Measurements from ENCODE around the gene TRIM46.
A peak's percentile ranks its signal among the peaks of the same experiment; 100 is the strongest.
"Not testable (repeated sequence)": the region's sequence is repeated elsewhere in the genome, so short reads cannot be mapped to it uniquely, and the experiment has no call there.

TRIM46 gene

DNA sequence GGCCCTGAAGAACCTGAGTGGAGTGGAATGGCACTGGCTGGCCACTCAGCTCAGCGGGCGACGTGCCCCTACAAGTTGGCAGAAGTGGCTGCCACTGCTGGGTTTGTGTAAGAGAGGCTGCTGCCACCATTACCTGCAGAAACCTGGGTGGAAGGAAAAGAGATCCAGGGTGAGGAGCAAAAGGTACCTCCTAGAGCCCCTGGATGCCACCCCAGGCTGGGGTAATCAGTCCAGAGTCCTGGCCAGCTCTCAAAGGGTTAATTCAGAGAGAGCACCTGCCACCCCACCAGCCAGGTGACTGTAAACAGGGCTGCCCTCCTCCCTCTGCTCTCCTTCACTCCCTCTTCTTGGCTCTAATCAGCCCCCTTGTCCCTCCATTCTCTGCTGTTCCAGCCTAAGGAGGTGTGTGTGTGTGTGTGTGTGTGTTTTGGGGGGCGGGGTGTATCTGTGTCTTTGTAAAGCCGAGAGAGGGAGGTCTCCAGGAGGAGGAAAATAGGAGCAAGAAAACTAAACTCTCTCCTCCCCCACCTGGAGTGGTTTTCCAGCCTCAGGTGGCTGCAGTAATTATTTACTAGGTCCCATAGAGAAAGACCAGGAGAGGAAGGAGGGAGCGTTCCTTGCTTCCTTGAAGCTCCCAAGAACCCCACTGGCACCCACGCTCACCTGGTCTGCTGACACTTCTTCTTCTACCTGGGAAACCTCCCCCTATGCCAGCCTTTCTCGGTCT is 12.6 kb downstream of the TRIM46 start:
- DNase-seq: no peak

DNA sequence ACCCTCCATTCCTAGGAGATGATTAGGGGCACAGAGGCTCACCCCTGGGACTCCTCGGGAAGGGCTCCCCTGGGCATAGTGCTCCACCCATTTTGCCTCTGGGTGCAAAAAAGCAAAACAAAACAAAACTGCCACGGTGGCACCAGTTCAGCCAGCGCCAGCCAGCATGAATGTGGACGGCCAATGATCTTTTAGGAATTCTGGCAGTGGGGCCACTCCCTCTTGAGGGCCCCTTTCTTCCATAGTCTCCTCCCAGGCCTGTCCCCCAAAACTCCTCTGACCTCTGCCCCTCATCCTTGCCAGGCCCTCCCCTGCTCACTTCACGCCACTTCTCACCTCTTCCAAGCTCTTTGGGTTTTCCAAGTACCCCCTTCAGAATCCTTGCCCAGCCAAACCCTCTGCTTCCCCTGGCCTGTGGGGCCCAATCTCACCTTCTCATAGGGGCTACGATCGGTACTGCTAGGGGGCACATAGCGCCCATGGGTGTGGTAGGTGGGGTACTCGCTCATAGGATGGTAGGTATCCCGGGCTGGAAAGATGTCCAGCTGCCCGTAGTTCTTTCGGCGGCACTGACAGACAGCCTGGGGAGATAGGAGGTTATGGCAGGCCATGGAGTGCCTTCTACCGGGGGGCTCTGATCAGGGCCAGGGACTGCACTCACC is 13.3 kb downstream of the TRIM46 start:
- no peak for DNase-seq

DNA sequence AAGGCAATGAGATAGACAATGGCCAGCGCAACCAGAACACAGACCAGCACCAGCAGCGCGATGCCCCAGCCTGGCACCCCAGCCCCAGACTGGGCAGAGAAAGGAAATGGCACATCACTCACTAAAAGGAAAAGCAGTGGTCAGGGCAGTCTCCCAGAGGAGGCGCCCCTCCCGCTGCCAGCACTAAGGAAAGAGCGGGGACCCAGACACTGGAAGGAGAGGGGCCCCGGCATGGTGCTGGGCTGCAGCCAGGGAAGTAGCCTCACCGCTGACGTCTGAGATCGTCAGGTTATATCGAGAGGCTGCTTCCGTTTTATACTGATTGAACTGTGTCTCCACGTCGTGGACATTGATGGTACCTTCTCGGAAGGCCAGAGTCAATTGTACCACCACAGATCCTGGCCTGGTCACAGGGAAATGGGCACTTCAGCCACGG is 13.8 kb downstream of the TRIM46 start:
- DNase-seq: no peak

DNA sequence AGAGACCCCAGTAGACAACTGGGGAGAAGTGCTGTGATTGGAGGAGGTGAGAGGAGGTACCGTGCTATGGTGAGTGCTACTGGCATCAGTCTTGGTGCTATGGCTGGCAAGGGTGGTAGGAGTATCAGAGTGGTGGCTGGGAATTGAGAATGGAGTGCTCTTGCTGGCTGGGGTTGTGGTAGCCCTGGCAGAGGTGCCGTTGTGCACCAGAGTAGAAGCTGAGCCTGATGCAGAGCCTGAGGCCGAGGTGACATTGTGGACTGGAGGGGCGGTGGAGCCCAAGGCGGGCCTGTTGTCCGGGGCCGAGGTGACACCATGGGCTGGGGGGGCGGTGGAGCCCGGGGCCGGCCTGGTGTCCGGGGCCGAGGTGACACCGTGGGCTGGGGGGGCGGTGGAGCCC is 14.6 kb downstream of the TRIM46 start:
- DNase-seq: no peak

DNA sequence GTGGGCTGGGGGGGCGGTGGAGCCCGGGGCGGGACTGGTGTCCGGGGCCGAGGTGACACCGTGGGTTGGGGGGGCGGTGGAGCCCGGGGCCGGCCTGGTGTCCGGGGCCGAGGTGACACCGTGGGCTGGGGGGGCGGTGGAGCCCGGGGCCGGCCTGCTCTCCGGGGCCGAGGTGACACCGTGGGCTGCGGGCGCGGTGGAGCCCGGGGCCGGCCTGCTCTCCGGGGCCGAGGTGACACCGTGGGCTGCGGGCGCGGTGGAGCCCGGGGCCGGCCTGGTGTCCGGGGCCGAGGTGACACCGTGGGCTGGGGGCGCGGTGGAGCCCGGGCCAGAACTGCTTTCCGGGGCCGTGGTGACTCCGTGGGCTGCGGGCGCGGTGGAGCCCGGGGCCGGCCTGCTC is 16.3 kb downstream of the TRIM46 start:
- not testable (repeated sequence) for DNase-seq

DNA sequence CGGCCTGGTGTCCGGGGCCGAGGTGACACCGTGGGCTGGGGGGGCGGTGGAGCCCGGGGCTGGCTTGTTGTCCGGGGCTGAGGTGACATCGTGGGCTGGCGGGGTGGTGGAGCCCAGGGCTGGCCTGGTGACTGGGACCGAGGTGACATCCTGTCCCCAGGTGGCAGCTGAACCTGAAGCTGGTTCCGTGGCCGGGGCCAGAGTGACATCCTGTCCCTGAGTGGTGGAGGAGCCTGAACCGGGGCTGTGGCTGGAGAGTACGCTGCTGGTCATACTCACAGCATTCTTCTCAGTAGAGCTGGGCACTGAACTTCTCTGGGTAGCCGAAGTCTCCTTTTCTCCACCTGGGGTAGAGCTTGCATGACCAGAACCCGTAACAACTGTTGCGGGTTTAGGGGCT is 18.3 kb downstream of the TRIM46 start:
- no peak for DNase-seq

DNA sequence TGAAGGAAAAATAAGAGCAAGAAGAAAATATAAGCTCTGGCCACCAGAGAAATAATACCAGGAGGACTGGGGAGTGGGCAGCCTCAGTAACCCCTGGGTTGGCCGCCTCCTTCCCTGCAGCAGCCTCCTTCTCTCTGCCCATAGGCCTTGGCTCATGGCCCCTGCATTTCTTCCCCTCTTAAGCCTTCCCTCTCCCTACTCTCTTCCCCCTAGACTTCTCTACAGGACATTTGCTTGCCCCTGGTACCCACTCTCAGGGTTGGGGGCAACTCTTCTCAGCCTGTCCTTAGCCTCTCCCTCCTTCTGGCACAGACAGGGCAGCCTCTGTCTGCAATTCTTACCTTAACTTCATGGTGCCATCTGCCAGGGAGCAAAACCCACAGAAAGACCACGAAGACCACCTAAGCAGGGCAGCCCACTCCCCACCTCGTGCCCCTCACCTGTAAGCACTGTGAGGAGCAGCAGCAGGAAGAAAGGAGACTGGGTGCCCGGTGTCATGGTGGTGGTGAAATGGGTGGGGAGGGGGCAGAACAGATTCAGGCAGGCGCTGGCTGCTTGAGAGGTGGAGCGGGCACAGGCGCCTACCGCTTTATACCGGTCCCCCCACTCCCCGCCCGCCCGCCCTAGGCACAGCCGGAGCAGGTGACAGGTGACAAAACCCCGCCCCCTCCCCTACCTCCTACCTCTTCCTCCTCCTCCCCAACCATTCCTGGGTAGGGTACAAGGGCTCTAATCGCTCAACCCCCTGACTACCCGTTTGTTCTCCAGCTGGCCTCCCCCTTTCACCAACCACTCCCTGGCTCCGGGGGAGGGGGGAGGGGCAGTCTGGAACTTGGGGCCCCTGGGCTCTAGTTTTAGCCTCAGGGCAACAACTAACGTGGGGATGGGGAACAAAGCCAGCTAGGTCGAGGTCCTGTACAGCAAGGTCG is 19.0 kb downstream of the TRIM46 start:
- no peak for DNase-seq

DNA sequence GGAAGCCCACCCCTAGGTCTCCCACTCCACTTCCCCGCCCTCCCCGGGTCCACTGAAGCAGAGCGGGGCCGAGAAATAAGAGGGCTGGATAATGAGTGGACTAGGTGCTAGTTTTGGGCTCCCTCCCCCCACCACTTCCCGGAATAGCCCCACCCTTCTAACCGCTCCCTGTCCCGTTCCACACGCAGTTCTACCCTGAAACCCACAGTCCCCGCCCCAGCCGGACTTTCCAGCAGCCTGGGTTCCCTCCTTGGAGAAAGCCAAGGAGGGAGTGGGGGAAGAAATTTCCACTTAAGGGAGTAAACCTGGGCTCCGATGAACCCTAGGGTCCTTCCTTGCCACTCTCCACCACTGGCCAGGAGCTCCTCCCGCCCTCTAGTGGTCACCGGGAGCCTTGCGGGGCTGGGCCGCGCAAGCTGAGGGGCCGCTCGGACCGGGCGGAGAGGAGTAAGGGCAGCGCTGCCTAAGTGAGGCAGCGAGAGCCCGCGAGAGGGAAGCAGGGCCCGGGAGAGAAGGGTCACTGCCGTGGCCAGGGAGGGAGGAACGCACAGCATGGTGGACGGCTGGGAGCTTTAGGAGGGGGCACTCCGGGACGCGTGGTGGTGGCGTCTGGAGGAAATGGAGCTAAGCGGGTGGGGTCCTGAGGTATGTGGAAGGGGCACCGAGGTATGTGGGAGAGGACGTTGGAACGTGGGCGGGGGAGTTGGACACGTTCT is 19.8 kb downstream of the TRIM46 start:
- DNase-seq: peak in 13 of 14 donors; percentile 18 to 82 (median 64)

DNA sequence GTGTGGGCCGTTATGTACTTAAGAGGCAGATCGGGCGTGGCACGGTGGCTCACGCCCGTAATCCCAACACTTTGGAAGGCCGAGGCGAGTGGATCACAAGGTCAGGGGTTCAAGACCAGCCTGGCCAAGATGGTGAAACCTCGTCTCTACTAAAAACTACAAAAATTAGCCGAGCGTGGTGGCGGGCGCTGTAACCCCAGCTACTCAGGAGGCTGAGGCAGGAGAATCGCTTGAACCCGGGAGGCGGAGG is 20.3 kb downstream of the TRIM46 start:
- DNase-seq: not testable (repeated sequence)

DNA sequence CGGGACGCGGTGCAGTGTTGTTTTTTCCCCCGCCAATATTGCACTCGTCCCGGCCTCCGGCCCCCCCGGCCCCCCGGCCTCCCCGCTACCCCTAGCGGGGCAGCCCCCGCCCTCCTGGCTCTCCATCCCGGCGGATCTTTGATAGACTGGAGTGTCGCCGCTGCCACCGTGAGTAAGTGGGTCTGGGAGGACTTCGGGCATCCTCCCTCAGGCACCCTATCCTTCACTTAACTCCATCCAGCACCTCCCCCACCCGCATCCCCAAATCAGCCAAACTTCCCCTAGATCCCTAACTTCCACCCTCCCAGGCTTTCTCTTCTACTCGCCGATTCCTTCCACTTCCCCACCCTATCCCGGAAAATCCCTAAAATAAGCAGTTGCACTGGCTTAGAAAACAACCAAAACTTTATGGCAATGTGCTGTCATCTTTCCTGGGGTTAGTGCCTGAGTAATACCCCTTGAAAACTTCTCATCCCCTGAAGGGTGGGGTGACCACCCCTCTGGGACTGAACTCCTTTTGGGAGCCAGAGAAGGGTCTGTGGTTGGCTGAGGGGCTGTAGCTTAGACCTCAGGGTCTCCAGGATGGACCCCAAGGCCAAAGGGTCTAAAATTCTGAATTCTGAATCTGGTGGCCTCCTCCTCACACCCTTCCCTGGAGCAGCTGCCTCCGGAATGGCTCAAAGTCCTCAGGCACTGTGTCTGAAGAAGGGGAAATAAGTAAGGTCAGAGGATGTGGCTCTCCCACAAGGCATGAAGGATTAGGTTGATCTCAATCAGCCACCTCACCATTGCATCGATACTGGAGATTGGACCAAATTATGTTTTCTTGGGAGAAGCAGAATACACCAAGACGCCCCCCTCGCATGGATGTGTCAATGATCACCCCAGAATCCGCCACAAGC is 21.8 kb downstream of the TRIM46 start:
- DNase-seq: no peak

DNA sequence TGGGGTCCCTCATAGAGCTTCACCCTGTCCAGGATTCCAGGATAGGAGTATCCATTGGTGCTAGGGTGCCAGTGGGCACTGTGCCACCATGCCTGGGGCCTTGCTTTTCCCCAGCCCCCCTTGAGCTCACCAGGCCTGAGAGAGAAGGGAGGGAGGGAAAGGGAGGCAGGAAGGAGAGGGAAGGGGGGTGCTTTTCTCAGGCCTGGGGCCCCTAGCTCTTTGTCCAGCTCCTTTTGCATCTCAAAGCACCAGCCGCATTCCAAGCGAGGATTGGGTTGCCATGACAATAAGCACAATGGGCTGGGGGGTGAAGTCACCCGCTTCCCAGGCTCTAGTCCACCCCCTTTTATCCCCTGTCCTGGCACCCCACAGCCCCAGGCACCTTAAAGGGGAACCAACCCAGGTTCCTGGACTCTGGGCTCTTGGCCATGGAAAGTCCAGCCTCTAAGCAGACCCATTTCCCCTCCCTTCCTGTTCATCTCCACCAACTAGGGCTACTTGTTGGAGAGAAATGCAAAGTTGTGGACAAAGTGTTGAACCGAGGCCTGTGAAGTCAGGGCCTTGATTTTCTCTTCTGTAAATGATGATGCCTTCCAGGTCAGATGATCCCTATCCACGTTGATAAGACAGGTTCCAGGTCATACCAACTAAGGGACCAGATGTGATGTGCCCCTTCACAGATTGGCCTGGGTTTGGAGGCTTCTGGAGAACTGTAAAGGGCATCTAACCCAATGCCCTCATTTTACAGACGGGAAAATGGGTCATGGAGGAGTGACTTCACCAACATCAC is 22.6 kb downstream of the TRIM46 start:
- DNase-seq: peak in 8 of 14 donors; percentile 25 to 79 (median 60)

DNA sequence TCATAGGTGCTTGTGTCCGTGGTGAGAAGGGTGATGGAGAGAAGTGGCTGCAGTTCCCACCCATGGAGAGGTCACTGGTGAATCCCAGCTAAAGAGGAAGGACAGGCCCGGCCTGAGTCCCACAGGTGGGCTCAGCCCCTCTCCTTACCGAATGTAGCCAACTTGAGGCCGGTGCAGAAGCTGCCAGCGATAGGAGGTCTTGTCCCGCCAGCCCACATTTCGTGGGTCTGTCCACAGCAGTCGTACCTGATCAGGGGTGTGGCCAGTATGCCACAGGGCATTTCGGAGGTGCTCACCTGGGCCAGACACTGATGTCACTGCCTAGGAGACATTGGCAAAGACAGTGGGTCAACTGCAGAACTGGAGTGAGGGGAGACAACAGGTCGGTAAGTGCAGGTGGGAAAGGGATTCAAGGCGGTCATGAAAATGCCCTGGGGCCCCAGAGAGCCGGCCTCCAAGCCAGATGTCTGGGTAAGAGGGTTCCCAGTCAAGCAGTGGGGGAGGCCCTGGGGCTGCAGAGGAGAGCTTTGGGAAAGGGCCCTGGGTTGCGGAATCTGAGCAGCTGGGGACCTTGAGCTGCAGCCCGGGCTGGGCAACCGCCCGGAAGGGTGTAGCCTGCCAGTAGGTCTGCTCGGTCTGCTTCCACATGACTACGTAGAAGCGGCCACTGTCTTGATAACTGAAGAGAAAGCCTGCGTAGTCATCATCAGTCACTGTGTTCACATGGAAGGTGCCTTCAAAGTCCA is 23.4 kb downstream of the TRIM46 start:
- DNase-seq: peak in 5 of 14 donors; percentile 17 to 80 (median 44)

DNA sequence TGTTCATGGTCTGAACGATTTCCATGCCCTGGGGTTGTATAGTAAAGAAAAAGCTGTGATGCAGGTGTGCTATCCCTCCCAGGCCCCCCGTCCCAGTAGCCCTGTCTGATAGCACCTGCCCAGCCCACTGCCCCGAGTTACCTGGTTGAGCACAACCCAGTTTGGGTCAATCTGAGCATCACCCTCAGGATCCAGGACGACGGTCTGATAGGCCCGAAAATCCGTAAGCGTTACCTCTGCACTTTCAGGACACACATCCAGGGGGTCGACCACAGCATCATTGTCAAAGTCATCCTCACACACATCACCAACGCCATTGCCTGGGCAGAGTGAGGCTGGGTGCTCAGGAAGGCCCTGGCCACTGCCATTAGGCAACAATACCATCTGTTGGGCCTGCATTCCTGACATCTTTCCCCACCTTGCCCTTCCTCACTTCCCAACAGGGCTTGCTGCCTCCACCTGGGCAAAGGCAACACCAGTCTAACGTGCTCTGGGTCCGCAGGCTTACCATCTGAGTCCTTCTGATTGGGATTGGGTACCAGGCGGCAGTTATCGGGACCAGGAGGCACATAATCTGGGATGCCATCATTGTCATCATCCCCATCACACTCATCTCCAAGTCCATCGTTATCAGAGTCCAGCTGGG is 24.4 kb downstream of the TRIM46 start:
- DNase-seq: no peak

DNA sequence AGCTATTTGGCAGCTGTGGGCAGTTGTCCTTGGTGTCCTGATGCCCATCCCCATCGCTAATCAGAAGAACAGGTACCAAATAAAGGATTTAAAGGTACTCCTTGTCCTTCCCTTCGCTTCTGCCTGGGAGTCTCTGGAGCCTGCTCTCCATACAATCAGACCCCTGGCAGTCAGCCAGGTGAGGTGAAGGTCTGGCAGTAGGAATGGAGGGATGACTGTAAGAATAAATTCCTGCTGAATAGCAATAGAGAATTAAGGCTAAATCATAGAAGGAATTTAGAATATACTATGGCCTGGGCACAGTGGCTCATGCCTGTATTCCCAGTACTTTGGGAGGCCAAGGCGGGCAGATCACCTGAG is 24.9 kb downstream of the TRIM46 start:
- DNase-seq: no peak

DNA sequence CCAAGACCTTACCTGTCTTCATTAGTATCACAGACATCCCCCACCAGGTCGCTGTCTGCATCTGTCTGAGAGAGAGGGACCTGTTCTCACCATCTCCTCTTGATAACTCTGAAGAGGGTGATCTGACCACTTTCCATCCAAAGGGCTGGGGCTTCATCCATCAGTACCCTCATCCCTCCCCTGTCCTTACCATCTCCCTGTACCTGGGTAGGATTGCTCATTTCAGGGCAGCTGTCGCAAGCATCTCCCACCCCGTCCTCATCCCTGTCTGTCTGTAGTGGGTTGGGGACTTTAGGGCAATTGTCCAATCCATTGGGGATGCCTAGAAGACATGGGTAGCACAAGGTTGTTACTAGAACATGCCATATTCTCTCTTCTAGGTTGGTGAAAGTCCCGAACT is 26.1 kb downstream of the TRIM46 start:
- DNase-seq: no peak

DNA sequence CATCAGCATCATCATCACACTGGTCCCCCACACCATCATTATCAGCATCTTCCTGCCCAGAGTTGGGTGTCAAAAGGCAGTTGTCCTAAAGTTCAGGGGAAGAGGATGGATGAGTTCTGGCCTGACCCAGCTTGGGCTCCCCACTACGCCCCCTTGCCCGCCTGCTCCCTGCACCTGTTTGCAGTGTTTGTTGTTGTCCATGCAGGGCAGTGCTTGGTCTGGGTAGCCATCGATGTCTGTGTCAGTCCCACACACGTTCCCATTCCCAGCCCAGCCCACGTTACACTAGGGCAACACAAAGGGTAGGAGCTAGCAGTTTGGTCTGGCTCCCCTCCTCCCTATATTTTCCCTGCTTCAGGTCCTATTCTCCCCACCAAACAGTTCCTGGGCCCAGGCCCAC is 27.3 kb downstream of the TRIM46 start:
- DNase-seq: no peak

DNA sequence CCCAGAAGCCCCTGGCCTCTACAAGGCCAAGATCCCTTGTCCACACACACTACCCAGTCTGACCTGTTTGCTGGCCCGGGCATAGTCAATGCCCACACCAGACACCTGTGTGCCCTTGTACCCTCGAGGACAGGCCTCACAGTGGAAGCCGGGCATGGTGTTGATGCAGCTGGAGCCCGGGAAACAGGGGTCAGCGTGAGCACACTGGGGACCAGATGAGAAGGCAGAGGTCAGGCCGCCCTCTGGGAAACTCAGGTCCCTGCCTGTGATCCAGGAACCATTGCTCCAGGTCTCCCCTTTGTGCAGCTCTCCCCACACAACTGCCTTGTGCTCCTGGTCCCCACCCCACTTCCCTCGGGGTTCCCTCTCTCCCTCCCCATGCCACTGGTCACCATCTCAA is 28.5 kb downstream of the TRIM46 start:
- no peak for DNase-seq

DNA sequence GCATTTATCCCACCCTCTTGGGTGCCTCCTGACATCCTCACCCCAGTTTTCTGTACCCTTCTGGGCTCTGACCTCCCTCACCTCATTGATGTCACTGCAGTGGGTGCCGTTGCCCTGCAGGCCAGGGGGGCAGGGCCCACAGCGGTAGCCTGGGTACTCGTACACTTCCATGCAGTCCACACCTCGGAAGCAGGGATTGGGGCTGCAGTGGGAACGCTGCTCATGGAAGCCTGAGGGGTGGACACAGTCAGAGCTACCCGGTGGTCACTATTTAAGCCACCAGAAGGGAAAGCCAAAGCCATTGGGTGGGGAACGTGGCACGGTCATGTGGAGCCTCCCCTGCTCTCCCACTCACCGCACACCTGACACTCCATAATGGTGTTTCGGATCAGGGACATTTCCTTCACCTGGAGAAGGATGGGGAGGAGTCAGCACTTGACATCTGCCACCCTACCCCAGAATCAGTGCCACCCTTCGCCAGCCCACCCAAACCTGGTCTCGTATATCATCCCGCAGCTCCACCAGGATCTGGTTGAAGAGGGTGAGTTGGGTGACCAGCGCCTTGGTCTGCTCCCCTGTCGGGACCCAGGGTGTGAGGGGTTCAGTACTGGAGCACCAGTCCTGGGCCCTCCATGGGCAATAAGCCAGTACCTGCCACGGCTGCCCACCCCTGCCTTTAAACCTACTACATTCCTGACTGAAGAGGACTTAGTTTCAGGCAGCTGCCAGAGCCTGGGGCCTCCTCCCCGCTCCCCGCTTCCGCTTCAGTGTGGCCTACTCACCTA is 29.3 kb downstream of the TRIM46 start:
- no peak for DNase-seq

DNA sequence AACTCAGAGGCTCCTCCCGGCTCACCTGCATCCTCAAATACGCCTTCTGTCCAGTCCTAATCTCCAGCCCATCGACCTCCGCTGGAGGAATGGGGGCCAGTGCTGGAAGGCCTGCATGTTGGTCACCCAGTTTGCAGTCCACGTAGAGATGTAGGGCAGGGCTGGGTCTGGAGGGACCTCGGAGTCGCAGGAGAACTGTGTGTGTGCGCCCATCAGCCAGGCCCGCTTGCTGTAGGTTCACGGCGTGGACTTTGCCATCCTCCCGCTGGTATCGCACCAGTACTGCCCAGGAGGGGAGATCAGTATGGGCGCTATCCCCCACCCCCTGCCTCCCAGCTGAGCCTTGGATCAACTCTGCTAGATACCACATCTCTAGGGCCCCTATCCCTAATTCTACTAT is 31.4 kb downstream of the TRIM46 start:
- no peak for DNase-seq

Data from C1 segment of cervical spinal cord (tissue), 14 donors.